ENCODE measurements around the gene SLC25A12.

The SLC25A12 gene

GRCh38 chr2:171747371-171747770 is 146.7 kb downstream of the SLC25A12 start:
- H3K27ac ChIP-seq: no peak overlapping the region
- H3K27me3 ChIP-seq (replicated peaks): no peaks in the 10 kb centered on the region
- TF ChIP-seq CTCF (IDR thresholded peaks at IDR 0.05; ENCODE audit: low read depth, low read length, missing control alignments): no peak
- H3K4me3 ChIP-seq (ENCODE audit: low read depth, low read length): no peak overlapping the region
- in situ Hi-C loops (cut with HindIII; ENCODE audit: low pct_ligation_motif_present, low sequenced_read_pairs): no loop called here
- H3K36me3 ChIP-seq (replicated peaks): peaks cover 62% of the 10 kb centered on the region
- DNase-seq: no peak

GRCh38 chr2:171745806-171746205 is 148.2 kb downstream of the SLC25A12 start:
- no peak for DNase-seq
- Histone ChIP-seq H3K36me3 (replicated peaks) (peaks cover 59% of the 10 kb centered on the region), H3K27me3 (replicated peaks) (no peaks in the 10 kb centered on the region), H3K27ac (no peak overlapping the region), H3K4me3 (ENCODE audit: low read depth, low read length) (no peak overlapping the region)
- in situ Hi-C loops (cut with HindIII; ENCODE audit: low pct_ligation_motif_present, low sequenced_read_pairs): no loop called here
- no peak for TF ChIP-seq CTCF (IDR thresholded peaks at IDR 0.05; ENCODE audit: low read depth, low read length, missing control alignments)

- peaks cover 54% of the 10 kb centered on the region for H3K36me3 ChIP-seq (replicated peaks)
These were observed 148.9 kb downstream of the SLC25A12 start for GRCh38 chr2:171745141-171745540.

GRCh38 chr2:171742760-171743159 is 151.3 kb downstream of the SLC25A12 start:
- DNase-seq: no peak
- Histone ChIP-seq H3K4me3 (ENCODE audit: low read depth, low read length) (no peak overlapping the region), H3K27ac (no peak overlapping the region), H3K36me3 (replicated peaks) (peaks cover 46% of the 10 kb centered on the region), H3K27me3 (replicated peaks) (no peaks in the 10 kb centered on the region)
- in situ Hi-C loops (cut with HindIII; ENCODE audit: low pct_ligation_motif_present, low sequenced_read_pairs): no loop called here
- no peak for TF ChIP-seq CTCF (IDR thresholded peaks at IDR 0.05; ENCODE audit: low read depth, low read length, missing control alignments)

More at GRCh38 chr2:171745141-171745540, 148.9 kb downstream of the SLC25A12 start:
- Histone ChIP-seq H3K27me3 (replicated peaks) (no peaks in the 10 kb centered on the region), H3K27ac (no peak overlapping the region), H3K4me3 (ENCODE audit: low read depth, low read length) (no peak overlapping the region)
- DNase-seq: no peak
- no peak for TF ChIP-seq CTCF (IDR thresholded peaks at IDR 0.05; ENCODE audit: low read depth, low read length, missing control alignments)
- in situ Hi-C loops (cut with HindIII; ENCODE audit: low pct_ligation_motif_present, low sequenced_read_pairs): no loop called here

GRCh38 chr2:171741189-171741588 is 152.9 kb downstream of the SLC25A12 start:
- peak; percentile 9 for DNase-seq
- peaks cover 46% of the 10 kb centered on the region for H3K36me3 ChIP-seq (replicated peaks)
- in situ Hi-C loops (cut with HindIII; ENCODE audit: low pct_ligation_motif_present, low sequenced_read_pairs): no loop called here

More at GRCh38 chr2:171741189-171741588, 152.9 kb downstream of the SLC25A12 start:
- Histone ChIP-seq H3K27ac (no peak overlapping the region), H3K4me3 (ENCODE audit: low read depth, low read length) (no peak overlapping the region), H3K27me3 (replicated peaks) (no peaks in the 10 kb centered on the region)
- TF ChIP-seq CTCF (IDR thresholded peaks at IDR 0.05; ENCODE audit: low read depth, low read length, missing control alignments): no peak
